ENCODE measurements around the gene CAPN2. TPM values are rescaled to one million over a fixed set of nuclear protein-coding genes. Genes with fewer than 3 reads are reported as not detected.

The CAPN2 gene
- total RNA-seq, 4 donors from 2014 or later, result 193 to 505 (median 387) TPM

GRCh38 chr1:223756806-223757700 is 44.7 kb downstream of the CAPN2 start:
- intact Hi-C loops (cut with DNase I; ENCODE audit: low total_unique reads), result no loop called here
- Histone ChIP-seq H3K4me3 (no peak overlapping the region), H3K27ac (no peak overlapping the region), H3K9me3 (no peaks in the 10 kb centered on the region), H3K27me3 (no peaks in the 10 kb centered on the region), H3K4me1 (no peaks in the 10 kb centered on the region), H3K36me3 (peaks cover 0 to 62% (median 25%) of the 10 kb centered on the region in 4 donors)
- DNase-seq, result no peak
- in situ Hi-C loops (cut with MboI; ENCODE audit: low pct_ligation_motif_present in 1 of 4, low pct_unique_long_range_greater_than_20kb in 1 of 4, low sequenced_read_pairs in 3 of 4), result loop anchor here in 1 of 4 donors (10.0 kb wide), 1 partner anchor 52 kb away; no protein-coding TSS in a partner anchor
- TF ChIP-seq EP300 (IDR thresholded peaks at IDR 0.05; ENCODE audit: low read depth) (no peak), POLR2A (IDR thresholded peaks at IDR 0.05) (no peak), CTCF (IDR thresholded peaks at IDR 0.05) (no peak)
- 94 to 96% methylated on average over 7 to 20 of the region's 20 CpGs for WGBS, 2 donors (ENCODE audit: low coverage in 1 of 2)

GRCh38 chr1:223758734-223759133 is 46.4 kb downstream of the CAPN2 start:
- Histone ChIP-seq H3K4me3 (no peak overlapping the region), H3K36me3 (peaks cover 0 to 64% (median 19%) of the 10 kb centered on the region in 4 donors), H3K27ac (no peak overlapping the region), H3K4me1 (no peaks in the 10 kb centered on the region), H3K9me3 (no peaks in the 10 kb centered on the region), H3K27me3 (no peaks in the 10 kb centered on the region)
- 95% methylated on average over 9 of the region's 9 CpGs for WGBS, 2 donors (ENCODE audit: low coverage in 1 of 2)
- no peak for DNase-seq
- intact Hi-C loops (cut with DNase I; ENCODE audit: low total_unique reads) (no loop called here), in situ Hi-C loops (cut with MboI; ENCODE audit: low pct_ligation_motif_present in 1 of 4, low pct_unique_long_range_greater_than_20kb in 1 of 4, low sequenced_read_pairs in 3 of 4) (loop anchor here in 1 of 4 donors (10.0 kb wide), 1 partner anchor 54 kb away; no protein-coding TSS in a partner anchor)
- no peak for TF ChIP-seq POLR2A (IDR thresholded peaks at IDR 0.05)
- TF ChIP-seq CTCF (IDR thresholded peaks at IDR 0.05), result no peak
- no peak for TF ChIP-seq EP300 (IDR thresholded peaks at IDR 0.05; ENCODE audit: low read depth)
- TF ChIP-seq POLR2AphosphoS5 (IDR thresholded peaks at IDR 0.05), result no peak

- H3K27ac ChIP-seq, result no peak overlapping the region
- TF ChIP-seq POLR2AphosphoS5 (IDR thresholded peaks at IDR 0.05), result no peak
- TF ChIP-seq EP300 (IDR thresholded peaks at IDR 0.05; ENCODE audit: low read depth), result no peak
- no peak for TF ChIP-seq CTCF (IDR thresholded peaks at IDR 0.05)
- no peak for TF ChIP-seq POLR2A (IDR thresholded peaks at IDR 0.05)
- H3K4me3 ChIP-seq, result no peak overlapping the region
- H3K36me3 ChIP-seq, result peaks cover 0 to 62% (median 19%) of the 10 kb centered on the region in 4 donors
- intact Hi-C loops (cut with DNase I; ENCODE audit: low total_unique reads) (no loop called here), in situ Hi-C loops (cut with MboI; ENCODE audit: low pct_ligation_motif_present in 1 of 4, low pct_unique_long_range_greater_than_20kb in 1 of 4, low sequenced_read_pairs in 3 of 4) (loop anchor here in 1 of 4 donors (10.0 kb wide), 1 partner anchor 54 kb away; no protein-coding TSS in a partner anchor)
- 87 to 88% methylated on average over 10 to 13 of the region's 13 CpGs for WGBS, 2 donors (ENCODE audit: low coverage in 1 of 2)
- DNase-seq, result no peak
- H3K27me3 ChIP-seq, result no peaks in the 10 kb centered on the region
- no peaks in the 10 kb centered on the region for H3K4me1 ChIP-seq
- H3K9me3 ChIP-seq, result no peaks in the 10 kb centered on the region
These were observed 46.9 kb downstream of the CAPN2 start for GRCh38 chr1:223759273-223759672.

GRCh38 chr1:223760833-223761232 is 48.5 kb downstream of the CAPN2 start:
- Histone ChIP-seq H3K36me3 (peaks cover 0 to 60% (median 14%) of the 10 kb centered on the region in 4 donors), H3K4me3 (no peak overlapping the region), H3K4me1 (no peaks in the 10 kb centered on the region), H3K9me3 (no peaks in the 10 kb centered on the region), H3K27ac (no peak overlapping the region), H3K27me3 (no peaks in the 10 kb centered on the region)
- no peak for DNase-seq
- in situ Hi-C loops (cut with MboI; ENCODE audit: low pct_ligation_motif_present in 1 of 4, low pct_unique_long_range_greater_than_20kb in 1 of 4, low sequenced_read_pairs in 3 of 4) (no loop called here), intact Hi-C loops (cut with DNase I; ENCODE audit: low total_unique reads) (no loop called here)
- TF ChIP-seq EP300 (IDR thresholded peaks at IDR 0.05; ENCODE audit: low read depth) (no peak), CTCF (IDR thresholded peaks at IDR 0.05) (no peak), POLR2A (IDR thresholded peaks at IDR 0.05) (no peak), POLR2AphosphoS5 (IDR thresholded peaks at IDR 0.05) (no peak)
- 83 to 92% methylated on average over 4 to 6 of the region's 6 CpGs for WGBS, 2 donors (ENCODE audit: low coverage in 1 of 2)
